Panc1 (cell line): ENCODE data around the gene TMEM131.

ENCODE experiments used
- POLR2AphosphoS5 ChIP-seq: IDR thresholded peaks from 2 replicates; pipeline ENCODE4 v1.6.1; 2012; ENCODE audit warnings: mild to moderate bottlenecking, low read depth, low read length, moderate library complexity
- SIN3A ChIP-seq: IDR thresholded peaks from 2 replicates; pipeline ENCODE4 v1.6.1; 2012; ENCODE audit warnings: low read depth, mild to moderate bottlenecking, low read length, moderate library complexity, borderline replicate concordance; ENCODE audit not compliant: insufficient read depth
- TCF7L2 ChIP-seq: IDR thresholded peaks from 2 replicates; pipeline ENCODE4 v1.6.1; 2011; ENCODE audit warnings: mild to moderate bottlenecking, low read depth, low read length, inconsistent platforms
- TF ChIP-seq, protein P1 (sequence below): fragments of 450-650 bp; IDR thresholded peaks from 2 replicates; pipeline ENCODE4 v1.5.1; 2017; ENCODE audit warnings: mild to moderate bottlenecking

DNA sequence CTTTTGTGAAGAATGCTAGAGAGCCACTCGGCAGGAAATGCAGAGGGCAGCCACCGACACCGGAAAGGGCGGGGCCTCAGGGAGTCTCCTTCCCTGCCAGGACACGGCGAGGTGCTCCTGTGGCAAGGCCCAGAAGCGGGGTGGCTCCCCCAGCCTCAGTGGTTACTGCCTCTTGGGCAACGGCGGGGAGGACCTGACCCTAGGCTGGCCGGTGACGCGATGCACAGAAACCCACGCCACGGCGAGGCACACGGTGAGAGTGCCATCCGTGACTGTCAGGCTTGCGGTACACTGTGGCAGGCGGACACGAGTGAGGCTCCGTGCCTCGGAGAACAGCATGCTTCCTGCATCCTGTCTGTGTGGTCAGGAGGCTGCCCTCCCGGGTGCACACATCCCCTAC is 234.6 kb downstream of the TMEM131 start:
- TF ChIP-seq, protein P1, sequence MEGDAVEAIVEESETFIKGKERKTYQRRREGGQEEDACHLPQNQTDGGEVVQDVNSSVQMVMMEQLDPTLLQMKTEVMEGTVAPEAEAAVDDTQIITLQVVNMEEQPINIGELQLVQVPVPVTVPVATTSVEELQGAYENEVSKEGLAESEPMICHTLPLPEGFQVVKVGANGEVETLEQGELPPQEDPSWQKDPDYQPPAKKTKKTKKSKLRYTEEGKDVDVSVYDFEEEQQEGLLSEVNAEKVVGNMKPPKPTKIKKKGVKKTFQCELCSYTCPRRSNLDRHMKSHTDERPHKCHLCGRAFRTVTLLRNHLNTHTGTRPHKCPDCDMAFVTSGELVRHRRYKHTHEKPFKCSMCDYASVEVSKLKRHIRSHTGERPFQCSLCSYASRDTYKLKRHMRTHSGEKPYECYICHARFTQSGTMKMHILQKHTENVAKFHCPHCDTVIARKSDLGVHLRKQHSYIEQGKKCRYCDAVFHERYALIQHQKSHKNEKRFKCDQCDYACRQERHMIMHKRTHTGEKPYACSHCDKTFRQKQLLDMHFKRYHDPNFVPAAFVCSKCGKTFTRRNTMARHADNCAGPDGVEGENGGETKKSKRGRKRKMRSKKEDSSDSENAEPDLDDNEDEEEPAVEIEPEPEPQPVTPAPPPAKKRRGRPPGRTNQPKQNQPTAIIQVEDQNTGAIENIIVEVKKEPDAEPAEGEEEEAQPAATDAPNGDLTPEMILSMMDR, result no peak
- TF ChIP-seq SIN3A (no peak), POLR2AphosphoS5 (no peak), TCF7L2 (no peak)
